Astrocyte of the cerebellum (primary cell): ENCODE measurements around the gene PLAAT3.
"Not testable (repeated sequence)": the region's sequence is repeated elsewhere in the genome, so short reads cannot be mapped to it uniquely, and the experiment has no call there.

Source experiments
- DNase-seq: peaks from one replicate; pipeline ENCODE4 v3.0.0-alpha.2; 2011; ENCODE audit warnings: low read depth
- H3K4me3 ChIP-seq: 2 replicates; pipeline ENCODE4 v1.5.1; 2011; ENCODE audit warnings: mild to moderate bottlenecking, low read depth, low read length, moderate library complexity
- in situ Hi-C: cut with HindIII; loops from 2 replicates; pipeline ENCODE4 v1.10.0; 2017; ENCODE audit warnings: low sequenced_read_pairs
- TF ChIP-seq, protein P1 (sequence below): IDR thresholded peaks from 2 replicates; pipeline ENCODE4 v1.5.1; 2012; ENCODE audit warnings: low read length, low read depth, moderate library complexity, mild to moderate bottlenecking; ENCODE audit errors: missing control alignments

Gene PLAAT3

DNA sequence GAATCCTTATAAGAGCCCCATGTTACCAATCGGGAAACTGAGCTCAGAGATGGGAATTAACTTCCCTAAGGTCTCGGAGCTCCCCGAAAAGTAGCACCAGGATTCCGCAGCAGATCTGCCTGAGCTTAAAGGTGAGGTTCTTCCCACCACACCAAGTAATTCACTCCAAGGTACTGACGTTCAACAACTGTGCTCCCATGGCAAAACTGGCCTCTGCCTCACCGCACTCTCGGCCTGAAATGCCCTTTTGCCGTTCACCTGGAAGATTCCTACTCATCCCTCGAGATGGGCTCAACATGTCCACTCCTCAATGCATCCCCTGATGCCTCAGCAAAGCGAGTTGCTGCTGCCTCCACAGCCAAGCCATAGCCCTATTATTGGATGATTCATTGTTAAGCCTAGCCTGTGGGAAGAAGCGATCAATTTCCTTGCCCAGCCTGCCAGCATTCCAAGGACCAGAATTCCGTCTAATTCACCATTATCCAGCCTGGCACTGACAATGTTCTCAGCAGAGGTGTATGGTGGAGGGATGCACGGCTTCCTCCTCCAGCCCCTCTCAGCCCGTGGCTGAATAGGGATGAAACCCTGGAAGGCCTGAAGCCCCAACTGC lies 4.2 kb downstream of the PLAAT3 start:
- TF ChIP-seq, protein P1, sequence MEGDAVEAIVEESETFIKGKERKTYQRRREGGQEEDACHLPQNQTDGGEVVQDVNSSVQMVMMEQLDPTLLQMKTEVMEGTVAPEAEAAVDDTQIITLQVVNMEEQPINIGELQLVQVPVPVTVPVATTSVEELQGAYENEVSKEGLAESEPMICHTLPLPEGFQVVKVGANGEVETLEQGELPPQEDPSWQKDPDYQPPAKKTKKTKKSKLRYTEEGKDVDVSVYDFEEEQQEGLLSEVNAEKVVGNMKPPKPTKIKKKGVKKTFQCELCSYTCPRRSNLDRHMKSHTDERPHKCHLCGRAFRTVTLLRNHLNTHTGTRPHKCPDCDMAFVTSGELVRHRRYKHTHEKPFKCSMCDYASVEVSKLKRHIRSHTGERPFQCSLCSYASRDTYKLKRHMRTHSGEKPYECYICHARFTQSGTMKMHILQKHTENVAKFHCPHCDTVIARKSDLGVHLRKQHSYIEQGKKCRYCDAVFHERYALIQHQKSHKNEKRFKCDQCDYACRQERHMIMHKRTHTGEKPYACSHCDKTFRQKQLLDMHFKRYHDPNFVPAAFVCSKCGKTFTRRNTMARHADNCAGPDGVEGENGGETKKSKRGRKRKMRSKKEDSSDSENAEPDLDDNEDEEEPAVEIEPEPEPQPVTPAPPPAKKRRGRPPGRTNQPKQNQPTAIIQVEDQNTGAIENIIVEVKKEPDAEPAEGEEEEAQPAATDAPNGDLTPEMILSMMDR, result no peak
- H3K4me3 ChIP-seq, result no peak overlapping the region
- in situ Hi-C loops, result no loop called here
- no peak for DNase-seq

- H3K4me3 ChIP-seq, result no peak overlapping the region
- TF ChIP-seq, protein P1, result no peak
- no peak for DNase-seq
- in situ Hi-C loops, result no loop called here
These were observed 4.7 kb downstream of the PLAAT3 start for GRCh38 chr11:63609536-63609935.

DNA sequence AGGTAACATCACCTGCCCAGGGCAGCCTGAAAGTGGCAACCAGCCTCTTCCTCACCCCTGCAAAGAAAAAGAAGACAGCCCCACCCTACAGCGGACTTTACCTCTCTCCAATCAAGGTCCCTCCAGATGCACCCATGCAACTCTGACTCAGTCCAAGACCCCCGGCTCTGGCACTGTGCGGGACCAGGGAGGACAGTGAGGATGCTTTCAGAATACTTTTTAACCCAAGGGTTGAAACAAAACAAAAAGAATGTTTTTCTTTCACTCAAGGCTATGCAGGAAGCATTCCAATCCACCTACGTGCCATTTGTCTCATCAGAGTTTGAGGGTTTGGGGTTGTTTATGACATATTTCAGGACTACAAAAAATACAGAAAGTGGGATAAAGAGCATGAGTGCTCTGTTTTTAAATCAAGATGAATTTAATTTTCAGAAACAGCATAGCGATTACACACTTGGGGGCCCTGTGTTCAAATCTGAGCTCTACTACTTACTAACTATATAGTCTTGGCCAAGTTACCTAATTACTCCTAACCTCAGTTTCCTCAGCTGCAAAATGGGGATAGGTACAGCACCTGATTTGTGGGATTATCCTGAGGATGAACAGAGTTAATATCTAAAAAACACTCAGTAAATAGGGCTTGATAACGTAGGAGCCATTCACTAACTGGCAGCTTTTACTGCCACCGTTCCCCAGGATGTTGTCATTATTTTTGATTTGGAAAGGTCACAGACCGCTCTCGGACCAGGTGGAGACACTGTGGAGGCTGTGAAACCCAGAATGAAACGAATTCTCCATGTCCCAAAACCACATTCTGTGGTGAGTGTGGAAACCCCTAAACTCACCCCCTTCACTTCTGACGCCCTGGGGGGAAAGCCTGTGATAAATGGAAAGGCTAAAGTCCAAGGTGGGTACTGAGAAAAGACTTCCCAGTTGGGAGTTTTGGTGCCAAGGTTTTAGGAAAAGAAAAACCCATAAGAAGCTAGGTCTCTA lies 5.6 kb downstream of the PLAAT3 start:
- H3K4me3 ChIP-seq, result no peak overlapping the region
- TF ChIP-seq, protein P1, result no peak
- in situ Hi-C loops, result no loop called here
- peak; percentile 78 for DNase-seq

GRCh38 chr11:63603180-63603518 lies 11.1 kb downstream of the PLAAT3 start:
- H3K4me3 ChIP-seq, result no peak overlapping the region
- in situ Hi-C loops, result no loop called here
- no peak for DNase-seq
- TF ChIP-seq, protein P1, result no peak

- peak; percentile 34 for DNase-seq
- H3K4me3 ChIP-seq, in situ Hi-C loops: not testable (repeated sequence)
These were observed 11.7 kb downstream of the PLAAT3 start for GRCh38 chr11:63602290-63603179.

DNA sequence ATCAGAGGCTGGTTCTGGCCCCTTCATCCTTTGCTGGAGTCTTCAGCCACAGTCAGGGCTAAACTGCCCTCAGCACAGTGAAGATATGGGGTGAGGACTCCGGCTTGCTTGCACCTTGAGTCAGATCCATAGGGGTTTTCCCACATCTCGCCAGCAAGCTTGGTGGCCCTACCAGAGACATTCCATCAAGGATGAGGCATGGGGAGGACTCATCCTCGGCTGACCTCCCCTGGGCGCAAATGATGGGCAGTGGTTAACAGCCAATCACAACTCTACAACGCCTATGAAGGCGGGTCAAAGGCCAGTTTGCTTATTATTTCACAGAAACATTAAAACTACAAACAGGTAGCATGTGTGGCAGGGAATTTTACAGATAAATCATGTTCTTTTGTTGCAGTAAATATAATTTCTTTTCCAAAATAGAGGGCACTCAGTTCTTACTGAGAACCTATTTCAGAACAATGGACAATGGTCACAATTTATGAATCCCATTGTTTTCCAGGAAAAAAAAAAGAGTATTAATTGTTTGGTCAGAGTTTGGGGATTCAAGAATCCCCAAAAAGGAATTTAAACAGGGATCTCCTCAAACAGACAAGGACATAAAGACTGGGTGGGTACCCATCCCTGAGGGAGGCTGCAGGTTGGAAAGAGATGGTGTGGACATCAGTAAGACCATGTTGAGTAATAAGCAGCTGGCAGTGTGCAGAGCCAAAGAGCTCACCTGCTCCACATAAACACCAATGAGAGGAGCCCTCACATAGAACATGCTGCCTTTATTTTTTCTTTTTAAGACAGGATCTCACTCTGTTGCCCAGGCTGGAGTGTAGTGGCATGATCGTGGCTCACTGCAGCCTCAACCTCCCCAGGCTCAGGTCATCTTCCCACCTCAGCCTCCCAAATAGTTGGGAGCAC lies 14.8 kb downstream of the PLAAT3 start:
- TF ChIP-seq, protein P1, result no peak
- no peak overlapping the region for H3K4me3 ChIP-seq
- no peak for DNase-seq
- in situ Hi-C loops, result no loop called here
